ENCODE measurements around the gene FLVCR2. TPM values are rescaled to one million over a fixed set of nuclear protein-coding genes. Genes with fewer than 3 reads are reported as not detected.

FLVCR2 gene
- total and polyA plus RNA-seq, 2 experiments from 2014 or later = 1.4 to 3.1 TPM

GRCh38 chr14:75543253-75543652 lies 35.2 kb upstream of the FLVCR2 start:
- Histone ChIP-seq H3K4me2 (no peak overlapping the region), H3K27ac (ENCODE audit: low read depth) (no peak overlapping the region), H3K4me1 (ENCODE audit: insufficient read depth) (no peaks in the 10 kb centered on the region; the same call in 1 of the 2 replicates), H3K9me2 (ENCODE audit: insufficient read depth) (no peaks in the 10 kb centered on the region), H4K20me1 (replicated peaks; ENCODE audit: insufficient read depth) (no peaks in the 10 kb centered on the region), H3F3A (replicated peaks; ENCODE audit: low read depth) (no peaks in the 10 kb centered on the region), H3K4me3 (no peak overlapping the region), H3K27me3 (ENCODE audit: insufficient read depth) (no peaks in the 10 kb centered on the region), H3K79me2 (replicated peaks; ENCODE audit: insufficient read depth) (no peaks in the 10 kb centered on the region), H3K36me3 (ENCODE audit: insufficient read depth) (no peaks in the 10 kb centered on the region), H2AFZ (no peak overlapping the region)
- Mint-ChIP-seq H3K27ac (no peak overlapping the region), H3K4me3 (no peak overlapping the region), H3K36me3 (ENCODE audit: low read depth) (no peaks in the 10 kb centered on the region), H3K27me3 (ENCODE audit: insufficient read depth, low read depth, poor library complexity) (peaks cover 5% of the 10 kb centered on the region), H3K4me1 (peaks cover 16% of the 10 kb centered on the region; the same call in 2 of the 3 replicates), H3K9me3 (no peaks in the 10 kb centered on the region)
- ATAC-seq (no peak), DNase-seq (ENCODE audit: low spot score) (no peak)
- TF ChIP-seq, protein P1, sequence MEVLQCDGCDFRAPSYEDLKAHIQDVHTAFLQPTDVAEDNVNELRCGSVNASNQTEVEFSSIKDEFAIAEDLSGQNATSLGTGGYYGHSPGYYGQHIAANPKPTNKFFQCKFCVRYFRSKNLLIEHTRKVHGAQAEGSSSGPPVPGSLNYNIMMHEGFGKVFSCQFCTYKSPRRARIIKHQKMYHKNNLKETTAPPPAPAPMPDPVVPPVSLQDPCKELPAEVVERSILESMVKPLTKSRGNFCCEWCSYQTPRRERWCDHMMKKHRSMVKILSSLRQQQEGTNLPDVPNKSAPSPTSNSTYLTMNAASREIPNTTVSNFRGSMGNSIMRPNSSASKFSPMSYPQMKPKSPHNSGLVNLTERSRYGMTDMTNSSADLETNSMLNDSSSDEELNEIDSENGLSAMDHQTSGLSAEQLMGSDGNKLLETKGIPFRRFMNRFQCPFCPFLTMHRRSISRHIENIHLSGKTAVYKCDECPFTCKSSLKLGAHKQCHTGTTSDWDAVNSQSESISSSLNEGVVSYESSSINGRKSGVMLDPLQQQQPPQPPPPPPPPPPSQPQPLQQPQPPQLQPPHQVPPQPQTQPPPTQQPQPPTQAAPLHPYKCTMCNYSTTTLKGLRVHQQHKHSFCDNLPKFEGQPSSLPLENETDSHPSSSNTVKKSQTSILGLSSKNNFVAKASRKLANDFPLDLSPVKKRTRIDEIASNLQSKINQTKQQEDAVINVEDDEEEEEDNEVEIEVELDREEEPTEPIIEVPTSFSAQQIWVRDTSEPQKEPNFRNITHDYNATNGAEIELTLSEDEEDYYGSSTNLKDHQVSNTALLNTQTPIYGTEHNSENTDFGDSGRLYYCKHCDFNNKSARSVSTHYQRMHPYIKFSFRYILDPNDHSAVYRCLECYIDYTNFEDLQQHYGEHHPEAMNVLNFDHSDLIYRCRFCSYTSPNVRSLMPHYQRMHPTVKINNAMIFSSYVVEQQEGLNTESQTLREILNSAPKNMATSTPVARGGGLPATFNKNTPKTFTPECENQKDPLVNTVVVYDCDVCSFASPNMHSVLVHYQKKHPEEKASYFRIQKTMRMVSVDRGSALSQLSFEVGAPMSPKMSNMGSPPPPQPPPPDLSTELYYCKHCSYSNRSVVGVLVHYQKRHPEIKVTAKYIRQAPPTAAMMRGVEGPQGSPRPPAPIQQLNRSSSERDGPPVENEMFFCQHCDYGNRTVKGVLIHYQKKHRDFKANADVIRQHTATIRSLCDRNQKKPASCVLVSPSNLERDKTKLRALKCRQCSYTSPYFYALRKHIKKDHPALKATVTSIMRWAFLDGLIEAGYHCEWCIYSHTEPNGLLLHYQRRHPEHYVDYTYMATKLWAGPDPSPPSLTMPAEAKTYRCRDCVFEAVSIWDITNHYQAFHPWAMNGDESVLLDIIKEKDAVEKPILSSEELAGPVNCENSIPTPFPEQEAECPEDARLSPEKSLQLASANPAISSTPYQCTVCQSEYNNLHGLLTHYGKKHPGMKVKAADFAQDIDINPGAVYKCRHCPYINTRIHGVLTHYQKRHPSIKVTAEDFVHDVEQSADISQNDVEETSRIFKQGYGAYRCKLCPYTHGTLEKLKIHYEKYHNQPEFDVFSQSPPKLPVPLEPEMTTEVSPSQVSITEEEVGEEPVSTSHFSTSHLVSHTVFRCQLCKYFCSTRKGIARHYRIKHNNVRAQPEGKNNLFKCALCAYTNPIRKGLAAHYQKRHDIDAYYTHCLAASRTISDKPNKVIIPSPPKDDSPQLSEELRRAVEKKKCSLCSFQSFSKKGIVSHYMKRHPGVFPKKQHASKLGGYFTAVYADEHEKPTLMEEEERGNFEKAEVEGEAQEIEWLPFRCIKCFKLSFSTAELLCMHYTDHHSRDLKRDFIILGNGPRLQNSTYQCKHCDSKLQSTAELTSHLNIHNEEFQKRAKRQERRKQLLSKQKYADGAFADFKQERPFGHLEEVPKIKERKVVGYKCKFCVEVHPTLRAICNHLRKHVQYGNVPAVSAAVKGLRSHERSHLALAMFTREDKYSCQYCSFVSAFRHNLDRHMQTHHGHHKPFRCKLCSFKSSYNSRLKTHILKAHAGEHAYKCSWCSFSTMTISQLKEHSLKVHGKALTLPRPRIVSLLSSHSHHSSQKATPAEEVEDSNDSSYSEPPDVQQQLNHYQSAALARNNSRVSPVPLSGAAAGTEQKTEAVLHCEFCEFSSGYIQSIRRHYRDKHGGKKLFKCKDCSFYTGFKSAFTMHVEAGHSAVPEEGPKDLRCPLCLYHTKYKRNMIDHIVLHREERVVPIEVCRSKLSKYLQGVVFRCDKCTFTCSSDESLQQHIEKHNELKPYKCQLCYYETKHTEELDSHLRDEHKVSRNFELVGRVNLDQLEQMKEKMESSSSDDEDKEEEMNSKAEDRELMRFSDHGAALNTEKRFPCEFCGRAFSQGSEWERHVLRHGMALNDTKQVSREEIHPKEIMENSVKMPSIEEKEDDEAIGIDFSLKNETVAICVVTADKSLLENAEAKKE (CRISPR knock-in tag; IDR thresholded peaks at IDR 0.05) = no peak

DNA sequence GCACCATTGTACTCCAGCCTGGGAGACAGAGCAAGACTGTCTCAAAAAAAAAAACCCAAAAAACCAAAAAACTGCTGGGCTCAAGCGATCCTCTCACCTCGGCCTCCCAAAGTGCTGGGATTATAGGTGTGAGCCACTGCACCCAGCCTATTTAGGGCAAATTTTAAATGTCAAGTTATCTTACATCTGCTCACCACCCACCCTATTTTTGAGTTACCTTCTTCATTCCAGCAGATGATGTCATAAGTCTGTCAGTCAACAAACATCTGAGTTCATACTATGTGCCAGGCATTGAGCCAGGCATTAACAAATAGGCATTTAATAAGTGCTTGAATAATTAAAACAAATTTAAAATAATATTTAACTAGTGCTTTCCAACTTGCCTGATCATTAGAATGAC lies 34.6 kb upstream of the FLVCR2 start:
- H3K4me1 Mint-ChIP-seq = peaks cover 16% of the 10 kb centered on the region; the same call in 2 of the 3 replicates
- Histone ChIP-seq H3F3A (replicated peaks; ENCODE audit: low read depth) (no peaks in the 10 kb centered on the region), H3K36me3 (ENCODE audit: insufficient read depth) (no peaks in the 10 kb centered on the region), H3K4me3 (no peak overlapping the region), H4K20me1 (replicated peaks; ENCODE audit: insufficient read depth) (no peaks in the 10 kb centered on the region), H2AFZ (no peak overlapping the region), H3K79me2 (replicated peaks; ENCODE audit: insufficient read depth) (no peaks in the 10 kb centered on the region), H3K27ac (ENCODE audit: low read depth) (no peak overlapping the region), H3K27me3 (ENCODE audit: insufficient read depth) (no peaks in the 10 kb centered on the region), H3K4me2 (no peak overlapping the region), H3K4me1 (ENCODE audit: insufficient read depth) (no peaks in the 10 kb centered on the region; the same call in 1 of the 2 replicates), H3K9me2 (ENCODE audit: insufficient read depth) (no peaks in the 10 kb centered on the region)
- H3K9me3 Mint-ChIP-seq = no peaks in the 10 kb centered on the region
- H3K4me3 Mint-ChIP-seq = no peak overlapping the region
- peaks cover 5% of the 10 kb centered on the region for H3K27me3 Mint-ChIP-seq (ENCODE audit: insufficient read depth, low read depth, poor library complexity)
- no peak for ATAC-seq
- no peak for DNase-seq (ENCODE audit: low spot score)
- no peaks in the 10 kb centered on the region for H3K36me3 Mint-ChIP-seq (ENCODE audit: low read depth)
- no peak overlapping the region for H3K27ac Mint-ChIP-seq
- TF ChIP-seq, protein P1 (CRISPR knock-in tag; IDR thresholded peaks at IDR 0.05) = no peak
- TF ChIP-seq CREB1 (CRISPR knock-in tag; IDR thresholded peaks at IDR 0.05; ENCODE audit: low read depth) (no peak), ZNF331 (CRISPR knock-in tag; IDR thresholded peaks at IDR 0.05; ENCODE audit: low read depth) (no peak)
